Heart left ventricle (tissue), 16 donors: Measurements from ENCODE around the gene SIPA1L2. TPM values are rescaled to one million over a fixed set of nuclear protein-coding genes. Genes with fewer than 3 reads are reported as not detected.

Experiments used
- ATAC-seq, 4 donors: fragments of 200-7000 bp; cut with Tn5 transposase; one replicate each; pipeline ENCODE4 v1.9.1; 2020 to 2022; ENCODE audit warnings: moderate library complexity in 4 of 4, mild to moderate bottlenecking in 3 of 4, moderate number of reproducible peaks in 1 of 4
- DNase-seq, 5 donors: peaks; one replicate each; pipeline ENCODE4 v3.0.0-alpha.2; 2020
- H3K27ac ChIP-seq, 12 donors: fragments of 200-600 bp; sonication (generic) in 4 of 12; one replicate each; pipeline versions ENCODE4 v1.5.0 to v1.8.0; 2016 to 2022; ENCODE audit warnings: mild to moderate bottlenecking in 2 of 12
- H3K27me3 ChIP-seq, 9 donors: fragments of 200-600 bp; sonication (generic) in 2 of 9; one replicate each; pipeline versions ENCODE4 v1.5.1 to v1.8.0; 2016 to 2022; ENCODE audit warnings: mild to moderate bottlenecking in 3 of 9
- H3K36me3 ChIP-seq, 9 donors: fragments of 200-600 bp; sonication (generic) in 2 of 9; one replicate each; pipeline versions ENCODE4 v1.5.0 to v1.8.0; 2018 to 2022; ENCODE audit warnings: mild to moderate bottlenecking in 2 of 9
- H3K4me1 ChIP-seq, 12 donors: fragments of 200-600 bp; sonication (generic) in 4 of 12; one replicate each; pipeline versions ENCODE4 v1.5.0 to v1.8.0; 2016 to 2022; ENCODE audit warnings: mild to moderate bottlenecking in 3 of 12
- H3K4me3 ChIP-seq, 12 donors: fragments of 200-600 bp; sonication (generic) in 4 of 12; one replicate each; pipeline versions ENCODE4 v1.5.0 to v1.8.0; 2017 to 2022; ENCODE audit warnings: mild to moderate bottlenecking in 9 of 12, moderate library complexity in 4 of 12
- H3K9me3 ChIP-seq, 12 donors: fragments of 200-600 bp; sonication (generic) in 4 of 12; one replicate each; pipeline versions ENCODE4 v1.5.0 to v1.8.0; 2016 to 2022; ENCODE audit warnings: mild to moderate bottlenecking in 1 of 12
- POLR2A ChIP-seq, 2 donors: fragments of 450-650 bp; IDR thresholded peaks; one replicate each; pipeline ENCODE4 v1.6.1; 2017; ENCODE audit warnings: antibody characterized with exemption in 2 of 2, mild to moderate bottlenecking in 2 of 2, moderate library complexity in 2 of 2
- WGBS, 4 donors: extraction: QIAGEN DNeasy Blood & Tissue Kit in 2 of 4; methylation state at CpG; one replicate each; pipeline versions ENCODE4 v1.1.5 to v1.1.7; 2013 to 2018; 5-methylcytosine and 5-hydroxymethylcytosine counted together
- intact Hi-C, 10 donors: fragments of 100-400 bp; cut with DNase I; formaldehyde crosslinking; loops; one replicate each; pipeline versions ENCODE4 v1.11.1 to v1.14.2; 2022
- polyA plus RNA-seq, 2 donors: library from polyadenylated mRNA; stranded (reverse); fragments of 200-250 nt; gene quantifications; one replicate each; pipeline ENCODE4 v1.2.3, GENCODE V29; 2013
- total RNA-seq, 9 donors: library from RNA; depleted of rRNA in 2 of 9; stranded (reverse); fragments of >200 nt in 2 of 9; fragmentation: NEBNext Ultra II Directional in 3 of 9; extraction: Animal tissue kit (Norgen Biotek cat#: 25700) in 3 of 9; gene quantifications; one replicate each; pipeline versions ENCODE4 v1.1.0 to v1.2.4, GENCODE V29; 2016 to 2023
- TF ChIP-seq, protein P1 (sequence below), 12 donors: fragments of 200-600 bp; sonication (generic) in 4 of 12; IDR thresholded peaks; one replicate each; pipeline versions ENCODE4 v1.5.0 to v1.8.0; 2018 to 2022; ENCODE audit warnings: antibody characterized with exemption in 12 of 12, mild to moderate bottlenecking in 5 of 12
- donor health status: ischemic (EF 13 %, LVEDD 7.1; RV severe dilation, severe dysfunction).
- donor health status: healthy with polysubstance abuse.
- donor health status: DM: no; HTN: yes; CAD: no.
- donor health status: DM: no; HTN: no; CAD: no.
- donor health status: ischemic (EF 25% LVEDD 6.9; RV normal size, moderate dysfunction).
- donor health status: ischemic (EF 25% LVEDD 5.7; RV mildly dilated, moderate dysfunction).
- donor health status: healthy.
- donor health status: DM: yes; HTN: yes; CAD: no.
- donor health status: ischemic (EF 35%, LVEDD 5.7; RV mildly dilated, moderate dysfunction).
- donor health status: nonischemic (EF 11% LVEDD 7.7; RV severe dilation, severe dysfunction).
- donor health status: DM: yes; HTN: yes; CAD: no.
- donor health status: PGD.
- donor health status: ischemic (EF 29% LVEDD 5.4; RV normal size, mild dysfunction).
- donor health status: nonischemic (EF 23%, LVEDD 6.1; RV moderate dilation, normal function).

Gene SIPA1L2
- total and polyA plus RNA-seq, 11 donors, result 18.1 to 148 (median 102) TPM

DNA sequence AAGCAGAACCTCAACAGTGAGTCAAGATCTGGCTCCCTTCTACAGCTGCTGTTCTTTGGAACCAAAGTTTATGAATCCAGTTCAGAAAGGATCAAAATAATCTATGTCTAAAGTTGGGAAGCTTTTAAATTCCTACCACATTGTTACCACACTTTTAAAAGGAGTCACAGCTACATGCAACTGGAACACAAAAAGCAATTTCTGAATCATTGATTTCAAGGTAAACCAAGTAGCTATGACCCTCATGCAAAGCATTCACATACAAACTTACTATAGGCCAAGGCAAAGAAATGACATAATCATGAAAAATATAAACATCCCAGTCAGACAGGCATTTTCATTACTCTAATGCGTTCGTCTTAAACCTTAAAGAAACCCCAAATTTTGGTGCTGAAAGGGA is 3.5 kb downstream of the SIPA1L2 start:
- Histone ChIP-seq H3K4me1 (peaks cover 0 to 82% (median 51%) of the 10 kb centered on the region in 12 donors), H3K27me3 (no peaks in the 10 kb centered on the region), H3K27ac (peak overlapping the region in 1 of 12 donors; percentile 1), H3K4me3 (peak overlapping the region in 4 of 12 donors; percentile 1 to 95 (median 84)), H3K36me3 (no peaks in the 10 kb centered on the region), H3K9me3 (no peaks in the 10 kb centered on the region)
- no peak for ATAC-seq
- intact Hi-C loops, result loop anchor here (2.0 to 10.0 kb wide), 29 partner anchors 52 to 872 kb away; no protein-coding TSS in a partner anchor
- TF ChIP-seq POLR2A (IDR thresholded peaks at IDR 0.05), result no peak
- TF ChIP-seq, protein P1, sequence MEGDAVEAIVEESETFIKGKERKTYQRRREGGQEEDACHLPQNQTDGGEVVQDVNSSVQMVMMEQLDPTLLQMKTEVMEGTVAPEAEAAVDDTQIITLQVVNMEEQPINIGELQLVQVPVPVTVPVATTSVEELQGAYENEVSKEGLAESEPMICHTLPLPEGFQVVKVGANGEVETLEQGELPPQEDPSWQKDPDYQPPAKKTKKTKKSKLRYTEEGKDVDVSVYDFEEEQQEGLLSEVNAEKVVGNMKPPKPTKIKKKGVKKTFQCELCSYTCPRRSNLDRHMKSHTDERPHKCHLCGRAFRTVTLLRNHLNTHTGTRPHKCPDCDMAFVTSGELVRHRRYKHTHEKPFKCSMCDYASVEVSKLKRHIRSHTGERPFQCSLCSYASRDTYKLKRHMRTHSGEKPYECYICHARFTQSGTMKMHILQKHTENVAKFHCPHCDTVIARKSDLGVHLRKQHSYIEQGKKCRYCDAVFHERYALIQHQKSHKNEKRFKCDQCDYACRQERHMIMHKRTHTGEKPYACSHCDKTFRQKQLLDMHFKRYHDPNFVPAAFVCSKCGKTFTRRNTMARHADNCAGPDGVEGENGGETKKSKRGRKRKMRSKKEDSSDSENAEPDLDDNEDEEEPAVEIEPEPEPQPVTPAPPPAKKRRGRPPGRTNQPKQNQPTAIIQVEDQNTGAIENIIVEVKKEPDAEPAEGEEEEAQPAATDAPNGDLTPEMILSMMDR (IDR thresholded peaks at IDR 0.05), result no peak
- WGBS, 4 donors, result 77 to 82% (median 79%) methylated on average over 2 of the region's 2 CpGs
- DNase-seq, result no peak

DNA sequence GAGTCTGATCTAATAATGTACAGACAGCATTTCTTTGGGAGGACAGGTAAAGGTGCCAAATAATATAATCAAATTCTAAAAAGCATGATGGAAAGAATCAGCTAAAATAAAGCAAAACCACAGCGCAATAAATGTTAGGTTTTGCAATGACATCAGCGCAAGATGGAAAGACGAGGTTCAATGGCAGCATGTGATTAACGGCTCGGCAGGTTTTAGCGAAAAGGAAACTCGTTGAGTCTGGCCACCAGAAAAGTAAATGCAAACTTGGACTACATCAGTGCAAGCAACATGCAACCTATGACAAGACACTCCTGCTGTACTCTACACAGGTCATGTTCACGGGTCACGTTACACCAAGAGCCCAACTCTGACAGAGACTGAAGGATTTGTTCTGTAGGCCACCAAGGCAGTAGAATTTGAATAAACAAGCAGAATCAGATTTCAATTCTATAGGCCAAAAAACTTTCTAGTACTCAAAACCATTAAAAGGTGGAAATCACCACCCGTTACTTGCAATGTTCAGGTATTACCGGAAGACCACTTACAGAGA is 4.5 kb downstream of the SIPA1L2 start:
- Histone ChIP-seq H3K4me1 (peaks cover 7 to 84% (median 54%) of the 10 kb centered on the region in 12 donors), H3K27me3 (no peaks in the 10 kb centered on the region), H3K9me3 (no peaks in the 10 kb centered on the region), H3K27ac (peak overlapping the region in 6 of 12 donors; percentile 1 to 69 (median 46)), H3K4me3 (no peak overlapping the region), H3K36me3 (no peaks in the 10 kb centered on the region)
- 82 to 89% (median 89%) methylated on average over 11 of the region's 11 CpGs for WGBS, 4 donors
- DNase-seq (no peak), ATAC-seq (no peak)
- intact Hi-C loops, result loop anchor here (5.0 to 10.0 kb wide), 28 partner anchors 51 to 871 kb away; no protein-coding TSS in a partner anchor
- no peak for TF ChIP-seq POLR2A (IDR thresholded peaks at IDR 0.05)
- TF ChIP-seq, protein P1 (IDR thresholded peaks at IDR 0.05), result no peak

DNA sequence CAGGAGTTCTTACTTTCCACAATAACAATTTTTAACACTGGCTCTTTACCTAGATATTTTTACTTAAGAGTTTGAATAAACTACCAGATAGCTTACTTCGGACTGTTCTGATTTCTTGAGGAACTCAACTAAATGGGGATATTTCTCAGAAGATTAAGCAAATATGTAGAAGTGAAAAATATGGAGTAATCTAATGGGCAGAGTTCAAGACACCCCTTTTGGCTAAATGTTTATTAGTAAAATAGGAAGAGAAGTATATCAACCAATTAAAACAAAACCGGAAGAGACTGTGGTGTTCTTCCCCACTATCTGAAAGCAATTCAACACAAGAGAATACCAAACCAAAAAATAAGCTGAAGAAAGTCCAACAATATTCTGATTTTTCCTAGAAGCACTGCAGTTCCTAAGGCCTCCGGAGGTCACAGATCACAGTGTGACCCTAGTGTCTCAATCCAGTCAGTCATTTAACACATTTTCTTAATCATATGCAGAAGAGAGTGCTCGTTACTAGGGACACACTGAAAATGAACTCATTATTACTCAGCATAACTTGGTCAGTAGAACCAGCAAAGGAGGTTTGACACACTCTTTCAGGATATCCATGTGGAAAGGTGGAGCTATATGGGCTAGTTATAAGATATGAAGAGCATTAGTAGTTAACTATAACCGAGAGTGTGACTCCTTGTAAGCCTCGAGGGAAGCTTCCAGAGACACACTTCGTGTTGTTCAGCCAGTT is 5.2 kb downstream of the SIPA1L2 start:
- Histone ChIP-seq H3K9me3 (no peaks in the 10 kb centered on the region), H3K4me3 (no peak overlapping the region), H3K4me1 (peaks cover 7 to 91% (median 60%) of the 10 kb centered on the region in 12 donors), H3K27ac (peak overlapping the region in 7 of 12 donors; percentile 1 to 69 (median 45)), H3K36me3 (no peaks in the 10 kb centered on the region), H3K27me3 (no peaks in the 10 kb centered on the region)
- no peak for ATAC-seq
- TF ChIP-seq, protein P1 (IDR thresholded peaks at IDR 0.05), result no peak
- no peak for TF ChIP-seq POLR2A (IDR thresholded peaks at IDR 0.05)
- intact Hi-C loops, result loop anchor here (5.0 to 10.0 kb wide), 28 partner anchors 50 to 870 kb away; no protein-coding TSS in a partner anchor
- no peak for DNase-seq
- 45 to 54% (median 52%) methylated on average over 7 of the region's 7 CpGs for WGBS, 4 donors

- Histone ChIP-seq H3K4me1 (peaks cover 7 to 94% (median 65%) of the 10 kb centered on the region in 12 donors), H3K36me3 (no peaks in the 10 kb centered on the region), H3K27me3 (no peaks in the 10 kb centered on the region), H3K4me3 (no peak overlapping the region), H3K27ac (peak overlapping the region in 9 of 12 donors; percentile 19 to 86 (median 51)), H3K9me3 (no peaks in the 10 kb centered on the region)
- WGBS, 4 donors, result 50 to 58% (median 53%) methylated on average over 7 to 8 of the region's 8 CpGs
- TF ChIP-seq, protein P1 (IDR thresholded peaks at IDR 0.05), result no peak
- TF ChIP-seq POLR2A (IDR thresholded peaks at IDR 0.05), result no peak
- intact Hi-C loops, result loop anchor here (5.0 to 10.0 kb wide), 19 partner anchors 48 to 868 kb away; no protein-coding TSS in a partner anchor
- peak in 3 of 4 donors; percentile 40 to 49 (median 43) for ATAC-seq
- DNase-seq, result no peak
These were observed 7.0 kb downstream of the SIPA1L2 start for GRCh38 chr1:232622981-232623380.
